Mesangial cell (primary cell): ENCODE results near the gene CPXCR1. TPM values are rescaled to one million over a fixed set of nuclear protein-coding genes. Genes with fewer than 3 reads are reported as not detected.

Experiments
- total RNA-seq: library from RNA; depleted of rRNA; stranded (reverse); fragments of >200 nt; gene quantifications from 2 replicates; pipeline ENCODE4 v1.2.3, GENCODE V29; 2015

CPXCR1 gene
- not detected in 2 replicates for total RNA-seq

DNA sequence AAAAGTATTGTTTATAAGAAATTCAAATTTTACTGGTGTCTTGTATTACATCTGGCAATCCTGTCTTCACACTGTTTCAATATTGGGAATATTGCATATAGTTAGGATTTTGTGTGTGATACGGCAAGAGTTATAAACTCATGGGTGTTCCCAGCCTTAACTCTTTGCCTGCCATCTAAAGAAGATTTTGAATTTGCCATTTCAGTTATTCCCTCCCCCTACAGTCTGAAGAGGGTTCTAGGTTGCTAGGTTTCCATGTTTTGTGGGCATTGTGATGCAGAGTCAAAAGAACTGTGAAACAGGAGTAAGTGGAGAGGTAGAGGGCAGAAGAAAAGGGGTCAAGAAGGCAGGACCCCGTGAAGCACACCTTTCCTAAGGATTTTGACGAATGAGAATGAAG lies at the start of gene CPXCR1:
TSS of gene CPXCR1 (plus strand) at position 301 of the 400 bp plus-strand sequence. CDS start 6,190 bp downstream, outside the sequence.

